Esophagus squamous epithelium (tissue), 4 donors: Measurements from ENCODE around the gene SPOCK1.
"Not testable (repeated sequence)": the region's sequence is repeated elsewhere in the genome, so short reads cannot be mapped to it uniquely, and the experiment has no call there.

Experiments
- POLR2A ChIP-seq, 4 donors: fragments of 450-650 bp; IDR thresholded peaks; one replicate each; pipeline ENCODE4 v1.6.1; 2017; ENCODE audit warnings: antibody characterized with exemption in 4 of 4, mild to moderate bottlenecking in 4 of 4, moderate library complexity in 3 of 4
- TF ChIP-seq, protein P1 (sequence below), 6 experiments: fragments of 450-650 bp in 4 of 6; fragments of 200-600 bp in 2 of 6; sonication (generic) in 2 of 6; IDR thresholded peaks; one replicate each; pipeline ENCODE4 v1.5.1; 2016 to 2019; ENCODE audit warnings: antibody characterized with exemption in 6 of 6, mild to moderate bottlenecking in 4 of 6, moderate library complexity in 4 of 6

DNA sequence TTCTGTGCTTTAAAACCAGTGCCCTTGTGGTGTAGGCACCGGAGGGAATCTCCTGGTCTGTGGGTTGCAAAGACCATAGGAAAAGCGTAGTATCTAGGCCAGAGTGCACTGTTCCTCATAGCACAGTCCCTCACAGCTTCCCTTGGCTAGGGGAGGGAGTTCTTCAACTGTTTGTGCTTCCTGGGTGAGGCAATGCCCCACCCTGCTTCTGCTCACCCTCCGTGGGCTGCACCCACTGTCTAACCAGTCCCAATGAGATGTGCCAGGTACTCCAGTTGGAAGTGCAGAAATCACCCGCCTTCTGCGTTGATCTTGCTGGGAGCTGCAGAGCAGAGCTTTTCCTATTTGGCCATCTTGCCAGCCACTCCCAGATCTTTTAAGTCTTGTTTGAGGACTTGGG, 545.0 kb downstream of the SPOCK1 start:
- TF ChIP-seq POLR2A (IDR thresholded peaks at IDR 0.05), result not testable (repeated sequence)
- TF ChIP-seq, protein P1, sequence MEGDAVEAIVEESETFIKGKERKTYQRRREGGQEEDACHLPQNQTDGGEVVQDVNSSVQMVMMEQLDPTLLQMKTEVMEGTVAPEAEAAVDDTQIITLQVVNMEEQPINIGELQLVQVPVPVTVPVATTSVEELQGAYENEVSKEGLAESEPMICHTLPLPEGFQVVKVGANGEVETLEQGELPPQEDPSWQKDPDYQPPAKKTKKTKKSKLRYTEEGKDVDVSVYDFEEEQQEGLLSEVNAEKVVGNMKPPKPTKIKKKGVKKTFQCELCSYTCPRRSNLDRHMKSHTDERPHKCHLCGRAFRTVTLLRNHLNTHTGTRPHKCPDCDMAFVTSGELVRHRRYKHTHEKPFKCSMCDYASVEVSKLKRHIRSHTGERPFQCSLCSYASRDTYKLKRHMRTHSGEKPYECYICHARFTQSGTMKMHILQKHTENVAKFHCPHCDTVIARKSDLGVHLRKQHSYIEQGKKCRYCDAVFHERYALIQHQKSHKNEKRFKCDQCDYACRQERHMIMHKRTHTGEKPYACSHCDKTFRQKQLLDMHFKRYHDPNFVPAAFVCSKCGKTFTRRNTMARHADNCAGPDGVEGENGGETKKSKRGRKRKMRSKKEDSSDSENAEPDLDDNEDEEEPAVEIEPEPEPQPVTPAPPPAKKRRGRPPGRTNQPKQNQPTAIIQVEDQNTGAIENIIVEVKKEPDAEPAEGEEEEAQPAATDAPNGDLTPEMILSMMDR (IDR thresholded peaks at IDR 0.05), result not testable (repeated sequence)
